Ishikawa (cell line): ENCODE results near the gene NEURL1.

Experiments used
- CEBPB ChIP-seq: IDR thresholded peaks from 2 replicates; pipeline ENCODE4 v1.6.1; 2012
- CREB1 ChIP-seq: IDR thresholded peaks from 2 replicates; pipeline ENCODE4 v1.6.1; 2012; ENCODE audit warnings: low read depth
- EGR1 ChIP-seq: IDR thresholded peaks from 2 replicates; pipeline ENCODE4 v1.6.1; 2012
- EP300 ChIP-seq: IDR thresholded peaks from 2 replicates; pipeline ENCODE4 v1.6.1; 2012; ENCODE audit warnings: borderline replicate concordance
- FOXM1 ChIP-seq: IDR thresholded peaks from 2 replicates; pipeline ENCODE4 v1.6.1; 2012; ENCODE audit warnings: low read depth, borderline replicate concordance
- MAX ChIP-seq: IDR thresholded peaks from 2 replicates; pipeline ENCODE4 v1.6.1; 2012
- NFIC ChIP-seq: IDR thresholded peaks from 2 replicates; pipeline ENCODE4 v1.6.1; 2012
- RAD21 ChIP-seq: IDR thresholded peaks from 2 replicates; pipeline ENCODE4 v1.6.1; 2012; ENCODE audit warnings: low read depth
- REST ChIP-seq: IDR thresholded peaks from 2 replicates; pipeline ENCODE4 v1.6.1; 2012; ENCODE audit warnings: low read depth, mild to moderate bottlenecking
- TAF1 ChIP-seq: IDR thresholded peaks from 2 replicates; pipeline ENCODE4 v1.6.1; 2012; ENCODE audit warnings: low read depth, mild to moderate bottlenecking
- TCF12 ChIP-seq: IDR thresholded peaks from 2 replicates; pipeline ENCODE4 v1.6.1; 2012; ENCODE audit warnings: low read depth
- TEAD4 ChIP-seq: IDR thresholded peaks from 2 replicates; pipeline ENCODE4 v1.6.1; 2012
- USF1 ChIP-seq: IDR thresholded peaks from 2 replicates; pipeline ENCODE4 v1.6.1; 2012
- YY1 ChIP-seq: IDR thresholded peaks from 2 replicates; pipeline ENCODE4 v1.6.1; 2012; ENCODE audit warnings: low read depth
- ZBTB7A ChIP-seq: IDR thresholded peaks from 2 replicates; pipeline ENCODE4 v1.6.1; 2012; ENCODE audit warnings: low read depth

The NEURL1 gene

GRCh38 chr10:103627893-103628292 lies 134.4 kb downstream of the NEURL1 start:
- no peak for TF ChIP-seq CREB1
- no peak for TF ChIP-seq FOXM1

GRCh38 chr10:103629581-103629980 lies 136.1 kb downstream of the NEURL1 start:
- TF ChIP-seq EGR1 (no peak), REST (no peak), CREB1 (no peak), FOXM1 (no peak), YY1 (no peak), NFIC (no peak), CEBPB (no peak), MAX (no peak), EP300 (no peak), TAF1 (no peak), RAD21 (no peak), TEAD4 (no peak), USF1 (no peak), TCF12 (no peak), ZBTB7A (no peak)

- peak; percentile 49; the same call in 1 of the 2 replicates for TF ChIP-seq USF1
- no peak for TF ChIP-seq RAD21
Measured at GRCh38 chr10:103630156-103630555, 136.7 kb downstream of the NEURL1 start.

- TF ChIP-seq ZBTB7A (no peak), TAF1 (no peak), TEAD4 (no peak), CREB1 (no peak), USF1 (no peak), RAD21 (no peak), CEBPB (no peak), NFIC (no peak), TCF12 (no peak), EP300 (no peak), MAX (no peak)
Measured at GRCh38 chr10:103632247-103632642, 138.7 kb downstream of the NEURL1 start.

- TF ChIP-seq REST = no peak
- no peak for TF ChIP-seq CEBPB
- TF ChIP-seq USF1 = no peak
- TF ChIP-seq YY1 = no peak
- TF ChIP-seq CREB1 = no peak
- no peak for TF ChIP-seq TAF1
- no peak for TF ChIP-seq NFIC
- TF ChIP-seq EGR1 = no peak
- no peak for TF ChIP-seq TCF12
- no peak for TF ChIP-seq RAD21
- TF ChIP-seq ZBTB7A = no peak
- no peak for TF ChIP-seq MAX
- no peak for TF ChIP-seq FOXM1
Measured at GRCh38 chr10:103633846-103634245, 140.3 kb downstream of the NEURL1 start.

GRCh38 chr10:103635580-103635979 lies 142.1 kb downstream of the NEURL1 start:
- no peak for TF ChIP-seq EP300
- TF ChIP-seq YY1 = no peak
- TF ChIP-seq USF1 = no peak
- no peak for TF ChIP-seq TAF1
- no peak for TF ChIP-seq ZBTB7A
